Spleen (tissue), 11 donors: Measurements from ENCODE around the gene IGF1. TPM values are rescaled to one million over a fixed set of nuclear protein-coding genes. Genes with fewer than 3 reads are reported as not detected.

Source experiments
- DNase-seq: peaks from one replicate; pipeline ENCODE4 v3.0.0-alpha.2; 2020
- H3K27ac ChIP-seq, 8 donors: fragments of 200-600 bp; sonication (generic) in 7 of 8; 1 replicate in 4 of 8; 2 replicates in 4 of 8; pipeline versions ENCODE4 v1.5.0 to v1.8.0; 2016 to 2021; ENCODE audit warnings: inconsistent platforms in 4 of 8, mild to moderate bottlenecking in 4 of 8, moderate library complexity in 1 of 8
- H3K27me3 ChIP-seq, 7 donors: fragments of 200-600 bp; sonication (generic) in 6 of 7; replicated peaks in 1 of 7; 1 replicate in 4 of 7; 2 replicates in 3 of 7; pipeline versions ENCODE4 v1.5.0 to v1.8.0; 2016 to 2021; ENCODE audit warnings: inconsistent platforms in 3 of 7, mild to moderate bottlenecking in 1 of 7
- H3K36me3 ChIP-seq, 6 donors: fragments of 200-600 bp; sonication (generic) in 5 of 6; 1 replicate in 4 of 6; 2 replicates in 2 of 6; pipeline versions ENCODE4 v1.5.0 to v1.8.0; 2016 to 2021; ENCODE audit warnings: inconsistent platforms in 2 of 6
- H3K4me1 ChIP-seq, 6 donors: fragments of 200-600 bp; sonication (generic) in 5 of 6; 1 replicate in 3 of 6; 2 replicates in 3 of 6; pipeline versions ENCODE4 v1.5.0 to v1.8.0; 2016 to 2021; ENCODE audit warnings: inconsistent platforms in 3 of 6
- H3K4me3 ChIP-seq, 8 donors: fragments of 200-600 bp; sonication (generic) in 7 of 8; 1 replicate in 4 of 8; 2 replicates in 4 of 8; pipeline versions ENCODE4 v1.5.0 to v1.8.0; 2016 to 2021; ENCODE audit warnings: inconsistent platforms in 4 of 8, mild to moderate bottlenecking in 4 of 8, moderate library complexity in 2 of 8
- H3K9me3 ChIP-seq, 8 donors: fragments of 200-600 bp; sonication (generic) in 7 of 8; 1 replicate in 4 of 8; 2 replicates in 4 of 8; pipeline versions ENCODE4 v1.5.0 to v1.8.0; 2016 to 2021; ENCODE audit warnings: inconsistent platforms in 4 of 8
- POLR2A ChIP-seq, 3 donors: fragments of 450-650 bp; IDR thresholded peaks; one replicate each; pipeline ENCODE4 v1.5.1; 2017; ENCODE audit warnings: antibody characterized with exemption in 3 of 3, mild to moderate bottlenecking in 1 of 3
- POLR2AphosphoS5 ChIP-seq, 3 donors: sonication (generic); formaldehyde crosslinking; IDR thresholded peaks; one replicate each; pipeline ENCODE4 v1.5.1; 2017; ENCODE audit warnings: antibody characterized with exemption in 3 of 3
- WGBS, 5 donors: extraction: QIAGEN DNeasy Blood & Tissue Kit in 3 of 5; methylation state at CpG; one replicate each; pipeline versions ENCODE4 v1.1.5 to v1.1.7; 2013 to 2018; 5-methylcytosine and 5-hydroxymethylcytosine counted together
- intact Hi-C: fragments of 100-400 bp; cut with DNase I; formaldehyde crosslinking; loops from one replicate; pipeline ENCODE4 v1.15.0; 2023; ENCODE audit warnings: low total_unique reads
- polyA plus RNA-seq, 3 donors: library from polyadenylated mRNA; stranded (reverse); fragments of 200-250 nt; gene quantifications; one replicate each; pipeline ENCODE4 v1.2.1, GENCODE V29; 2013
- total RNA-seq, 7 donors: library from RNA; depleted of rRNA in 3 of 7; stranded (reverse); fragments of >200 nt in 3 of 7; fragmentation: NEBNext Ultra II Directional in 4 of 7; extraction: Animal tissue kit (Norgen Biotek cat#: 25700) in 4 of 7; gene quantifications; one replicate each; pipeline versions ENCODE4 v1.1.0 to v1.2.1, GENCODE V29; 2016 to 2021
- TF ChIP-seq, protein P1 (sequence below), 11 experiments: fragments of 200-600 bp in 7 of 11; fragments of 450-650 bp in 4 of 11; sonication (generic) in 4 of 11; IDR thresholded peaks in 8 of 11; conservative IDR thresholded peaks in 3 of 11; 1 replicate in 7 of 11; 2 replicates in 4 of 11; pipeline versions ENCODE4 v1.4.0 to v1.8.0; 2016 to 2021; ENCODE audit warnings: antibody characterized with exemption in 11 of 11, inconsistent platforms in 4 of 11, mild to moderate bottlenecking in 1 of 11
- donor health status: healthy with polysubstance abuse.
- donor health status: DM: no; HTN: no; CAD: no; lungs with moderate emphysema.
- donor health status: DM: no; HTN: no; CAD: no.
- donor health status: Bipolar disorder and iron deficiency.
- donor health status: healthy.
- donor health status: DM: no; HTN: no; CAD: no.
- donor health status: DM: yes; HTN: yes; CAD: no.

Gene IGF1
- total and polyA plus RNA-seq, 10 donors = 1.5 to 19.7 (median 11.3) TPM

DNA sequence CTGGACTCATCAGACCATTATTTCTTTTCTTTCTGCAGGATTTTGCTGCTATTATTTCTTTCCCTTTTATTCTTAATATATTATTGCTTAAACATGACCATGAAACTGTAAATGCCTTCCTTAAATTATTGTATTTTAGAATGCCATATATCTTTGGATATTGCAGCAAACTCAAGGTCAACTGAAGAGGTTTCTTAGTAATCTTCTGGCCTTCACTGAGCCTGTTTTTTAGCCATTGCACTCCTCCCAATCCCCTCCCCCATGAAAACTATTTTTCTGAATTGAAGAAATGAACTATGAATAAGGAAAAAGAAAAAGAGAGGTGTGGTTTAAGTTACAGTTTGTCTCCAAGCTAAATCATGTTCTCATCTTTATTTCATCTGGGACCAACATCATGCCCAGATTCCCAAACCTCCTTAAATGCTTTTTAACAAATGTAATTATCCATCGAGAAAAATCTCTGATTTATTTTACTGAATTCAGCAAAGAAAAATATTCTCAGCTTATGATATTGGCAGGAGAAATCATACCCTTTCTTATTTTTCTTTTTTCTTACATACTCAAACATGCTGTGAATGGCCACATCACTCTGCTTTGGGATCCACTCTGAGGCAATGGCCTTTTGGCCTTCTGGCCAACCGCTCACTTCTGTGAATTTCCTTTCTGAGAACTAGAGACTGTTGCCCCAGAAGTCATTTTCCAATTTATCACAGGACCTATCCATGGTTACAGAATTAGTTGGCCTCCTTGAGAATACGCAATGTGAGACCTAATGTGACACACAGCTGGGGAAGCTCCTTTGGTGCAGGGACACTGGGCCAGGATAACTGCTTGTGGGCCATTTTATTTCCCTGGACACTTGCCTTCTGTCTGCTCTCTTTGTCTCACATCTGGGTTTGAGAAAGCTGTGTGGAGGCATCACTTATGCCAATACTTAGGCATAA, 50.9 kb downstream of the IGF1 start:
- 82 to 89% (median 85%) methylated on average over 3 of the region's 3 CpGs for WGBS, 5 donors
- no peak overlapping the region for H3K4me3 ChIP-seq
- H3K27me3 ChIP-seq = no peaks in the 10 kb centered on the region
- TF ChIP-seq POLR2AphosphoS5 (IDR thresholded peaks at IDR 0.05) = no peak
- no peak for TF ChIP-seq POLR2A (IDR thresholded peaks at IDR 0.05)
- TF ChIP-seq, protein P1, sequence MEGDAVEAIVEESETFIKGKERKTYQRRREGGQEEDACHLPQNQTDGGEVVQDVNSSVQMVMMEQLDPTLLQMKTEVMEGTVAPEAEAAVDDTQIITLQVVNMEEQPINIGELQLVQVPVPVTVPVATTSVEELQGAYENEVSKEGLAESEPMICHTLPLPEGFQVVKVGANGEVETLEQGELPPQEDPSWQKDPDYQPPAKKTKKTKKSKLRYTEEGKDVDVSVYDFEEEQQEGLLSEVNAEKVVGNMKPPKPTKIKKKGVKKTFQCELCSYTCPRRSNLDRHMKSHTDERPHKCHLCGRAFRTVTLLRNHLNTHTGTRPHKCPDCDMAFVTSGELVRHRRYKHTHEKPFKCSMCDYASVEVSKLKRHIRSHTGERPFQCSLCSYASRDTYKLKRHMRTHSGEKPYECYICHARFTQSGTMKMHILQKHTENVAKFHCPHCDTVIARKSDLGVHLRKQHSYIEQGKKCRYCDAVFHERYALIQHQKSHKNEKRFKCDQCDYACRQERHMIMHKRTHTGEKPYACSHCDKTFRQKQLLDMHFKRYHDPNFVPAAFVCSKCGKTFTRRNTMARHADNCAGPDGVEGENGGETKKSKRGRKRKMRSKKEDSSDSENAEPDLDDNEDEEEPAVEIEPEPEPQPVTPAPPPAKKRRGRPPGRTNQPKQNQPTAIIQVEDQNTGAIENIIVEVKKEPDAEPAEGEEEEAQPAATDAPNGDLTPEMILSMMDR (IDR thresholded peaks at IDR 0.05 in 8 of 11, conservative IDR thresholded peaks at IDR 0.05 in 3 of 11) = no peak
- H3K4me1 ChIP-seq = peaks cover 0 to 3% (median 0%) of the 10 kb centered on the region in 6 donors
- no peaks in the 10 kb centered on the region for H3K36me3 ChIP-seq
- H3K9me3 ChIP-seq = no peaks in the 10 kb centered on the region
- no peak overlapping the region for H3K27ac ChIP-seq
- intact Hi-C loops = no loop called here
- DNase-seq = no peak

DNA sequence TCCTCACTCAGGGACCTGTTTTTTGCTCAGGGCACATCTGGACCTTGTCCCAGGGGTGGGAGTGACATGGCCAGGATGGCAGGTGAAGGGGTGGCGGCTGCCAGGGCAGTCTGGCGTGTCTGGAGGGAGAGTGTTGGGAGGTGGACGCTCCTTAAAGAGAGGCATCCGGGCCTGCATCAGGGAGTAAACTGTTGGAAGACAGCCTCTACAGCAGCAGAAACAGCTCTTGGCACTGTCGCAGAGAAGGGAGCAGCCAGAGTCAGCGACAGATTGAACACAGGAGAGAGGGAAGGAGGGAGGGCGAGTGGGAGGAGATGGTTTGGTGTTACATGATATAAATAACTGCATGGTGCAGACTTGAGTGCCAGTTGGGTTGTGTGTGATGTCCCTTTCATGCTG, 52.8 kb downstream of the IGF1 start:
- Histone ChIP-seq H3K27ac (peak overlapping the region in 4 of 8 donors; percentile 15 to 61 (median 37)), H3K4me3 (no peak overlapping the region), H3K4me1 (no peaks in the 10 kb centered on the region), H3K36me3 (no peaks in the 10 kb centered on the region), H3K9me3 (no peaks in the 10 kb centered on the region), H3K27me3 (no peaks in the 10 kb centered on the region)
- TF ChIP-seq POLR2AphosphoS5 (IDR thresholded peaks at IDR 0.05) = peak in 1 of 3 donors; percentile 26
- TF ChIP-seq, protein P1 (IDR thresholded peaks at IDR 0.05 in 8 of 11, conservative IDR thresholded peaks at IDR 0.05 in 3 of 11) = no peak
- no peak for DNase-seq
- intact Hi-C loops = no loop called here
- 71 to 85% (median 80%) methylated on average over 7 of the region's 7 CpGs for WGBS, 5 donors

DNA sequence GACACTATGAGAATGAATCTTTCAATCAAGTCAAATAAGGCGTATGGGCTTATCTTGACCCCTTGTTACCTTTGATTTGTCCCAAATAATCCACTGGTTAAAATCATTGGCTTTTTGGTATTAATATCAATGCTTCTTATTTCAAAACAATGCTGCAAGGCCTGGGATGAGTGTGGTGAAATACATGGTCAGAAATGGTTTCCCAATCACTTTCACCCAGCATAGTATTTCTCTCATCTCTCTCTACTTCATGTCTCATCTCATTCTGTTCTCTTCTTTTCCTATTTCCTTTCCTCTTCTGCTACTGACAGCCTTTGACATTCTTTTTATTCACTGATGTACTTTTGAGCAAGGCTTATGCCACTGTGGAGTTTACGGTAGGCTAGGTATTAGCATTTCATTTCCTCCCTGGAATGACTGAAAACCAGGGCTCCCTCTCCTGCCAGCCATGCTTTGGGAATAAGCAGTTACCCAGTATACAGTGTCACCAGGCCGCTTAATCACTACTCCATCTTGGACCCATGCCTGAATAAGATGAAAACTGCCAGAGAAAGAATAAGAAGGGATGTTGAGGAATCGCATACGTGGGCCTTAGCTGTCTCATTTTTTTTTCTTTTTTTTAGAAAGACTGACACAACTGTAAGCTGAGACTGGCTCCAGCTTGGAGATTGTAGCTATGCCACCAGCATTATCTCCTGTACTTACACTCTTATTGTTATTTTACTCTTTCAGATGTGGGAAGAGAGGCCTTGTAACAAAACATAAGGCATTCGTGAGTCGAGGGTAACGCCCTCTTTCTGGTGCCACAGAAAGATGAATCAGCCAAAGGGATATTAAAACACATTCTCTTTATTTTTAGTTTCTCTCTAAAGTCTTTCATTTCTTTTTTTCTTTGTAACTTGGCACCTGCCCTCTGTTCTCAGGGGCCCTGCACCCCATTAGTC, 53.5 kb downstream of the IGF1 start:
- H3K27ac ChIP-seq = peak overlapping the region in 4 of 8 donors; percentile 15 to 61 (median 37)
- H3K36me3 ChIP-seq = no peaks in the 10 kb centered on the region
- no peaks in the 10 kb centered on the region for H3K4me1 ChIP-seq
- intact Hi-C loops = no loop called here
- no peaks in the 10 kb centered on the region for H3K27me3 ChIP-seq
- no peak for DNase-seq
- no peaks in the 10 kb centered on the region for H3K9me3 ChIP-seq
- no peak overlapping the region for H3K4me3 ChIP-seq
- TF ChIP-seq POLR2AphosphoS5 (IDR thresholded peaks at IDR 0.05) = no peak
- TF ChIP-seq, protein P1 (IDR thresholded peaks at IDR 0.05 in 8 of 11, conservative IDR thresholded peaks at IDR 0.05 in 3 of 11) = no peak
- no peak for TF ChIP-seq POLR2A (IDR thresholded peaks at IDR 0.05)
- 70 to 88% (median 80%) methylated on average over 8 of the region's 8 CpGs for WGBS, 5 donors
